ENCODE results near the gene AREL1.

DNA sequence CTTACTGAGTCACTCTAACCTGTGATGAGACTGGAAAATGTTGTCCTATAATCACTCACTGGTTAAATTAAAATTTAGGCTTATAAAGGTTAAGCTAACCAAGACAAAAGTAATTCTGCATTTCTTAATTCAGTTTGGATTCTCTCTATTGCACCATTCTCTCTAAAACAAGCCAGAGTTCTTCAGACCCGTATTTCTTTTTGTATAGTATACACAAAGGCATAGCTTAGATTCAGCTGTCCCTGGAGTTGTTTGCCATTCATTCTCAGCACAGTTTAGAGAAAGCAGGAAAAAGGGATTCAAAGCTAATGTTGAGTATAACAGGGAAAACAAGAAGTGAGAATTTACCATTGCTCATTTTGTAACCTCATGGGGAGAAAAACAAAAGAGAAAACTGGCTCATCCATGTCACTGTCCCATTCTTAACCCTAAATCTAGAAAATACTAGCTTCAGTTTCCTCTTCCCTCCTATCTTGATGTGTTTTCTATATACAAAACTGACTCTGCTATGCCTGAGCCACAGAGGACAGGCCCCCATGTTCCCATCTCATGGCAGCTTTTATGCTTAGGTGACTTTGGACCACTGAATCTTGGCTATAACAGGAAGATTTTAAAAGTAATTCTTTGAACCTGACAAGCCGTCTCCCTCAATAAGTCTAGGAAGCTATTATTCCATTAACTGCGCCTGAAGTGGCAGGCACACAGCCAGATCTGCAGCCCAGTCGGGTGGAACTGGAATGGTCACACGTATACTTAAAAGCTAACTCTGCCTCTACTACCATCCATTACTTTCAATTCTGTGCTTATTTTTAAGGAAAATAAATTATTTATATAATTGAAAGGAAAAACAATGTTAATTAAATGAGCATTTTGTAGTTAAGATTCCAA, 7.0 kb downstream of the AREL1 start:
- TF ChIP-seq, protein P1, sequence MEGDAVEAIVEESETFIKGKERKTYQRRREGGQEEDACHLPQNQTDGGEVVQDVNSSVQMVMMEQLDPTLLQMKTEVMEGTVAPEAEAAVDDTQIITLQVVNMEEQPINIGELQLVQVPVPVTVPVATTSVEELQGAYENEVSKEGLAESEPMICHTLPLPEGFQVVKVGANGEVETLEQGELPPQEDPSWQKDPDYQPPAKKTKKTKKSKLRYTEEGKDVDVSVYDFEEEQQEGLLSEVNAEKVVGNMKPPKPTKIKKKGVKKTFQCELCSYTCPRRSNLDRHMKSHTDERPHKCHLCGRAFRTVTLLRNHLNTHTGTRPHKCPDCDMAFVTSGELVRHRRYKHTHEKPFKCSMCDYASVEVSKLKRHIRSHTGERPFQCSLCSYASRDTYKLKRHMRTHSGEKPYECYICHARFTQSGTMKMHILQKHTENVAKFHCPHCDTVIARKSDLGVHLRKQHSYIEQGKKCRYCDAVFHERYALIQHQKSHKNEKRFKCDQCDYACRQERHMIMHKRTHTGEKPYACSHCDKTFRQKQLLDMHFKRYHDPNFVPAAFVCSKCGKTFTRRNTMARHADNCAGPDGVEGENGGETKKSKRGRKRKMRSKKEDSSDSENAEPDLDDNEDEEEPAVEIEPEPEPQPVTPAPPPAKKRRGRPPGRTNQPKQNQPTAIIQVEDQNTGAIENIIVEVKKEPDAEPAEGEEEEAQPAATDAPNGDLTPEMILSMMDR (IDR thresholded peaks at IDR 0.05): no peak
- TF ChIP-seq POLR2A (IDR thresholded peaks at IDR 0.05): no peak
